ENCODE measurements around the gene COL5A2. TPM values are rescaled to one million over a fixed set of nuclear protein-coding genes. Genes with fewer than 3 reads are reported as not detected.
A peak's percentile ranks its signal among the peaks of the same experiment; 100 is the strongest.

COL5A2 gene
- polyA plus RNA-seq, 1 donor from 2014 or later: not detected

GRCh38 chr2:189143925-189144324, 35.6 kb downstream of the COL5A2 start:
- Mint-ChIP-seq H3K27me3 (no peaks in the 10 kb centered on the region), H3K4me1 (no peaks in the 10 kb centered on the region), H3K27ac (no peak overlapping the region), H3K4me3 (no peak overlapping the region), H3K9me3 (peaks cover 0 to 3% (median 1%) of the 10 kb centered on the region in 3 donors), H3K36me3 (no peaks in the 10 kb centered on the region)

DNA sequence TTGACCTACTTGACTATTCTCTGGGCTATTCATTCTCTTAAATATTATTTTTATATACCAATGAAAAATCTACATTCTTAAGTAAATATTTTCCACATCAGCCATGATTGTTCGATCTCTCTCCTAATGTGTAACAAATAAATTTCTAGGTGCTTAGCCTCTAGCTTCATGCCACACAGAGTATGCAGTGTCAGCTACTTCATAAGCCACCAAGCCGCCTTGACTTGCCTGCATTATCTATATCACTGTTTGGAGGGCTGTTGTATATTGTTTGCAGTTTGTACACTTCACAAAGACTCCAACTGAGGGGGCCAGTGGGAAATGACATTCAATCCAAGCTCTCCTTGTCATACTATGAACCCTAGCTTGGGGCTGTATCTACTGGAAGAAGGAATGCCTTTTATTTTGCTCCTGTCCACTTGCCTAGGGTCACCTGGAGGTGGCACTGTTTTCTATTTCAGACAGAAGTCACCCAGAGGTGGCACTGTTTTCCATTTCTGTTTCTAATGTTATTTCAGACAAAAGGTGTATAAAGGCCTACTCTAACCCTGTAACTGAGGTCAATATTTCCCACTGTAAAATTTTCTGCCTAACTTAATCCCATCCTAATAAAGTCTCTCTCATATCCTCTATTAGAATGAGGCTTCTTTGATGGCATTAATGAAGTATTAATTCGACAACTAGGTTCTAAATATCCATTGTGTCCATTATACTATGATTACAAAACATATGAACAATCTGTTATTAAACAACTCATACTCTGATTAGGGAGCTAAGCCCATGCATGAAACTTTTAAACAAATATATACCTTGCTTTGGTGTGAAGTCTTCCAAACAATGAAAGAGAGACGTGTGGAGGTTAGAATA, 36.4 kb downstream of the COL5A2 start:
- no peak overlapping the region for H3K4me3 Mint-ChIP-seq
- H3K4me1 Mint-ChIP-seq: no peaks in the 10 kb centered on the region
- H3K36me3 Mint-ChIP-seq: no peaks in the 10 kb centered on the region
- H3K27ac Mint-ChIP-seq: no peak overlapping the region
- H3K27me3 Mint-ChIP-seq: no peaks in the 10 kb centered on the region
- H3K9me3 Mint-ChIP-seq: peaks cover 0 to 1% (median under 1%) of the 10 kb centered on the region in 3 donors

- Mint-ChIP-seq H3K9me3 (no peaks in the 10 kb centered on the region), H3K27me3 (no peaks in the 10 kb centered on the region), H3K4me3 (no peak overlapping the region), H3K27ac (no peak overlapping the region), H3K36me3 (no peaks in the 10 kb centered on the region), H3K4me1 (no peaks in the 10 kb centered on the region)
Measured at GRCh38 chr2:189138800-189139199, 40.8 kb downstream of the COL5A2 start.

DNA sequence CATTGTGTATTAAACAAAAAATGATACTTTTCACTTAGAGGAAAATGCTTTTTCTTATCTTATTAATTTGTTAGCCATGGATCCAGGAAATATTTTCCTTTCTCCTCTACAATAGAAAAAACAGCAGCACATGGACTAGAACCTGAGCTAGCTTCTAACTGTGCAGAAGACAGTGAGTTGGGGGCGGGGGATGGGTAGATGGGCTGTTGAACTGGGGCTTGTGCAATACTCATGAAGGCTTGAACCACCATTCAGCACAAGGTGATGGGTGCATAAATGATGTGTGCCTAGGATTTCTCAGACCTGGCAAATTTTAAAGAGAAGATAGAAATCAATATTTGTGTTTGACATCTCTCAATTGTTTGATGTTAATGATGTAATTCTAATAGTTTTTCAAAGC, 42.0 kb downstream of the COL5A2 start:
- no peaks in the 10 kb centered on the region for H3K27me3 Mint-ChIP-seq
- no peak overlapping the region for H3K4me3 Mint-ChIP-seq
- H3K36me3 Mint-ChIP-seq: no peaks in the 10 kb centered on the region
- H3K4me1 Mint-ChIP-seq: no peaks in the 10 kb centered on the region
- no peaks in the 10 kb centered on the region for H3K9me3 Mint-ChIP-seq
- no peak overlapping the region for H3K27ac Mint-ChIP-seq

DNA sequence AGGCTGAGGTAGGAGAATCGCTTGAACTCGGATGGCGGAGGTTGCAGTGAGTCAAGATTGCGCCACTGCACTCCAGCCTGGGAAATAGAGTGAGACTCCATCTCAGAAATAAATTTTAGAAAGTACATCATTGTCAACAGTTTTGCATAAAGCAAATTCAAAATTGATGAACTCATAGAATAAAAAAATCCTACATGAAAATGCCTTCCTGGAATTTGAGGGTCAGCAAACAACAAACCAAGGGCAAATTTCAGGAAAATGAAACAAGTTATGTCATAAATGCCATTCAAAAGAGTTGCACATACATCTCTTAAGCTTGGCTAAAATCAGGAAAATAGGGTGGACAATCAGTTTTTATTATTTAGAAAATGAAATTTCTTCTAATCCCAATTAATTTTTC, 45.1 kb downstream of the COL5A2 start:
- no peak overlapping the region for H3K27ac Mint-ChIP-seq
- H3K4me3 Mint-ChIP-seq: no peak overlapping the region
- H3K4me1 Mint-ChIP-seq: no peaks in the 10 kb centered on the region
- H3K27me3 Mint-ChIP-seq: peaks cover 2% of the 10 kb centered on the region
- H3K36me3 Mint-ChIP-seq: no peaks in the 10 kb centered on the region
- H3K9me3 Mint-ChIP-seq: no peaks in the 10 kb centered on the region

DNA sequence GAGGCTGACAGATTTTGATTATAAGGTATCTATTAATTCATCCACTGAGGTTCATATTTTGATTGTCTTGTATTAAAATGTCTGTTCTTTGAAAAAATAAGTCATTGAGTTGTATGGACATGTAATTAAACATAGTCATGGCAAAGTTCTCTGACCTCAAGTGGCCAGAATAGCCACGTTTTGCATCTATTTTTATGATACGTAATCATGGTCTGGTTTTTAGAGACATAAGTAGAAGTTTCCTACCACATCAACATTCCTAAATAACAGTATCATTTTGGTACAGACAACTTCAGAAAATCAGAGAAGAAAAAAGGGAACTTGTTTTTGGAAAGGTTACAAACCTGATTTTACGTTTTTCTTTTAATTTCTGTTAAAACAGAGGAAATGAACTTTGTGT, 47.6 kb downstream of the COL5A2 start:
- Mint-ChIP-seq H3K27ac (no peak overlapping the region), H3K36me3 (no peaks in the 10 kb centered on the region), H3K9me3 (no peaks in the 10 kb centered on the region), H3K4me1 (no peaks in the 10 kb centered on the region), H3K27me3 (peaks cover 2% of the 10 kb centered on the region), H3K4me3 (no peak overlapping the region)

GRCh38 chr2:189129971-189130370, 49.6 kb downstream of the COL5A2 start:
- no peaks in the 10 kb centered on the region for H3K36me3 Mint-ChIP-seq
- no peaks in the 10 kb centered on the region for H3K4me1 Mint-ChIP-seq
- H3K27ac Mint-ChIP-seq: no peak overlapping the region
- H3K9me3 Mint-ChIP-seq: no peaks in the 10 kb centered on the region
- no peak overlapping the region for H3K4me3 Mint-ChIP-seq
- H3K27me3 Mint-ChIP-seq: peaks cover 2% of the 10 kb centered on the region

GRCh38 chr2:189128970-189129369, 50.6 kb downstream of the COL5A2 start:
- H3K27ac Mint-ChIP-seq: no peak overlapping the region
- no peaks in the 10 kb centered on the region for H3K36me3 Mint-ChIP-seq
- H3K27me3 Mint-ChIP-seq: peaks cover 2% of the 10 kb centered on the region
- H3K4me3 Mint-ChIP-seq: no peak overlapping the region
- no peaks in the 10 kb centered on the region for H3K9me3 Mint-ChIP-seq
- no peaks in the 10 kb centered on the region for H3K4me1 Mint-ChIP-seq

GRCh38 chr2:189127756-189128155, 51.8 kb downstream of the COL5A2 start:
- peaks cover 2% of the 10 kb centered on the region for H3K27me3 Mint-ChIP-seq
- H3K27ac Mint-ChIP-seq: peak overlapping the region in 1 of 3 donors; percentile 52
- H3K4me3 Mint-ChIP-seq: no peak overlapping the region
- no peaks in the 10 kb centered on the region for H3K9me3 Mint-ChIP-seq
- H3K36me3 Mint-ChIP-seq: no peaks in the 10 kb centered on the region
- no peaks in the 10 kb centered on the region for H3K4me1 Mint-ChIP-seq

DNA sequence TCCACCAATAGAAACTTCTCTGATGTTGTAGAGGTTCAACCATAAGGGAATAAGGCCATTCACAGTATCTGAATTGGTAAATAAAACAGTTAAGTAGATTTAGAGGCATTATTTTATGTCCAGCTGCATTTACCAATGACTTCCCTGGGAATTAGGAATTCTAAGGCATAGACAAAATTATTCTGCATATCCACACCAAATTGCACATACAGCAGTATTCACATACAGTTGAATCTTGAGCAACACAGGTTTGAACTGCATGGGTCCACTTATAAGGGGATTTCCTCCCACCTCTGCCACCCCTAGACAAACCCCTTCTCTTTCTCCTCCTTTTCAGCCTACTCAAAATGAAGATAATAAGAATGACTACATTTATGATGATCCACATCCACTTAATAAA, 54.4 kb downstream of the COL5A2 start:
- Mint-ChIP-seq H3K27me3 (peaks cover 2% of the 10 kb centered on the region), H3K4me1 (no peaks in the 10 kb centered on the region), H3K9me3 (no peaks in the 10 kb centered on the region), H3K36me3 (no peaks in the 10 kb centered on the region), H3K4me3 (no peak overlapping the region), H3K27ac (no peak overlapping the region)

- no peak overlapping the region for H3K27ac Mint-ChIP-seq
- H3K36me3 Mint-ChIP-seq: no peaks in the 10 kb centered on the region
- no peaks in the 10 kb centered on the region for H3K4me1 Mint-ChIP-seq
- H3K9me3 Mint-ChIP-seq: no peaks in the 10 kb centered on the region
- no peaks in the 10 kb centered on the region for H3K27me3 Mint-ChIP-seq
- no peak overlapping the region for H3K4me3 Mint-ChIP-seq
Measured at GRCh38 chr2:189124175-189124574, 55.4 kb downstream of the COL5A2 start.

DNA sequence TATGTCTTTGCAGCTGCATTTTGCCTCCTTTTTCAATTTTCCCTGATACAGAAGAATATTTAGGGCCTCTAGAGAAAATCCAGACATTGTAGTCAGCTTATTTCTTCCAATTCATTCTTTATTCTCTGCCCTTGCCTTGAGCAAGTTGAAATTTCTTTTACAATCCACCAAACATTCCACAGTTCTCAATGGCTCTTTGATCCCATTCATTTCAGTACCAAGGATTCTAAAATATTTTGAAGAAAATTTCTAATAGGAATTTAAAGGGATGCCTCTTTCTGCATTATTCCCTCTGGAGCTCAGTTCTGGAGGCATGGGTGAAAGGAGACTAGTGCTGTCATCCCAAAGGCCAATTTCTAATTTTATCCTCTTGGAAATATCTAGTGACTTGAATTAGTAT, 61.2 kb downstream of the COL5A2 start:
- H3K4me1 Mint-ChIP-seq: no peaks in the 10 kb centered on the region
- no peaks in the 10 kb centered on the region for H3K36me3 Mint-ChIP-seq
- H3K9me3 Mint-ChIP-seq: no peaks in the 10 kb centered on the region
- H3K4me3 Mint-ChIP-seq: no peak overlapping the region
- no peaks in the 10 kb centered on the region for H3K27me3 Mint-ChIP-seq
- H3K27ac Mint-ChIP-seq: no peak overlapping the region

DNA sequence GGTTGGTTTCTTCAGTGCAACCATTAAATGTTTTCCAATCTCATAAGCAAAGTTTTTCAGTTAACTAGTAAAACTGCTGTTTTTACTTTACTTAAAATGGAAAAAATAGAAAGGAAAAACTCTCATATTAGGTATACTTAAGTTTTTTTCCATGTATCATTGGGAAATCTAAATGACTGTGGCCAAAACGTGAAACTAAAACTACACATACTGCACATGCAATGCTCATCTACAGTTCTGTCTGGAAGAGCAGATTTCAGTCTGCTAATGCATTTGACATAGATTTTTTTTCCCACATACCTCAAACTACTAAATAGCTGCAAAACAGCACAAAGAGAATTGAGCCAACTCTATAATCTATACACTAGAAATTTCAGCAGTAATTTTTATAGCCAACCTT, 62.6 kb downstream of the COL5A2 start:
- H3K36me3 Mint-ChIP-seq: no peaks in the 10 kb centered on the region
- H3K4me3 Mint-ChIP-seq: no peak overlapping the region
- H3K27ac Mint-ChIP-seq: no peak overlapping the region
- H3K4me1 Mint-ChIP-seq: no peaks in the 10 kb centered on the region
- H3K9me3 Mint-ChIP-seq: no peaks in the 10 kb centered on the region
- no peaks in the 10 kb centered on the region for H3K27me3 Mint-ChIP-seq

GRCh38 chr2:189116087-189116486, 63.5 kb downstream of the COL5A2 start:
- no peaks in the 10 kb centered on the region for H3K27me3 Mint-ChIP-seq
- H3K9me3 Mint-ChIP-seq: no peaks in the 10 kb centered on the region
- H3K27ac Mint-ChIP-seq: no peak overlapping the region
- H3K4me3 Mint-ChIP-seq: no peak overlapping the region
- no peaks in the 10 kb centered on the region for H3K36me3 Mint-ChIP-seq
- no peaks in the 10 kb centered on the region for H3K4me1 Mint-ChIP-seq

DNA sequence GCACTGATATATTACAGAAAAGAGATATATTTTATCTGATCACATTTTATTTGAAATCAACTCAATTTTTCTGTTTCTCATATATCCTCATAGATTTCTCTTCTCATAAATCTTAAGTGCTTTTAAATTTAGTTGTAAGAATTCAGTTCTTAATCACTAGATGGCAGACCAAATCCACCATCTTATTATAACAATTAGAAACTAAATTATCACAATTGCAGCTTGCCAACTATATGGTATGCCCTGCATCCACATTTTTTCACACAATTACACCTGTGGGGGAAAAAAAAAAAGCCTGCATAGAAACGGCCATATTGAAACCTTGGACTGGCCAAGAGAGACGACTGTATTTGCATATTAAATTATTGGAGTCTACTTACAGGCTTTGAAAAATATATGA, 64.4 kb downstream of the COL5A2 start:
- H3K27me3 Mint-ChIP-seq: no peaks in the 10 kb centered on the region
- no peak overlapping the region for H3K27ac Mint-ChIP-seq
- H3K4me1 Mint-ChIP-seq: no peaks in the 10 kb centered on the region
- H3K36me3 Mint-ChIP-seq: no peaks in the 10 kb centered on the region
- no peak overlapping the region for H3K4me3 Mint-ChIP-seq
- no peaks in the 10 kb centered on the region for H3K9me3 Mint-ChIP-seq

DNA sequence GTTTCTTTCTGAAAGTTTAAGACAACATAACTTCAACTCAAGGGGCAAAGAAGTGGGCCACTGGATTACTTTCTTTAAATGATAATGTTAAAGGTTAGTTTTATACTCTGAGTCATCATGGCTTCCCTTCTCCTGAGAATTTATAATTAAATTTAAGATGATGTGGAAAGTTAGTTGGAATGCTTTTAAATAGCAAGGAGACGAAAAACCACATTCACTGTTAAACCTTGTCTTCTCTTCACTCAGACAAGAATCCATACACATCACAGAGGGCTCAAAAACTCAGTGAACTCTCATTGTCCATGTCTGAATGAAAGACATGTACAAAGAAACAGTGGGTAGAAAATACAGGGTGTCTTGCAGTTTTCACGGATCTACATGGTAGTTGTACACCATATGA, 65.6 kb downstream of the COL5A2 start:
- H3K36me3 Mint-ChIP-seq: no peaks in the 10 kb centered on the region

More for the DNA sequence above, 65.6 kb downstream of the COL5A2 start:
- no peaks in the 10 kb centered on the region for H3K9me3 Mint-ChIP-seq
- no peak overlapping the region for H3K4me3 Mint-ChIP-seq
- no peak overlapping the region for H3K27ac Mint-ChIP-seq
- H3K27me3 Mint-ChIP-seq: no peaks in the 10 kb centered on the region
- no peaks in the 10 kb centered on the region for H3K4me1 Mint-ChIP-seq

All from IgD-negative memory B cell (primary cell).